Measurements from ENCODE around the gene CYTH4.

Gene CYTH4

GRCh38 chr22:37273846-37274225 is 8.5 kb upstream of the CYTH4 start:
- no peaks in the 10 kb centered on the region for H3K36me3 Mint-ChIP-seq (ENCODE audit: low read depth)
- peaks cover 57% of the 10 kb centered on the region for H3K4me1 Mint-ChIP-seq (ENCODE audit: low read depth)
- H3K27me3 Mint-ChIP-seq: no peaks in the 10 kb centered on the region
- no peak overlapping the region for H3K4me3 Mint-ChIP-seq
- DNase-seq: no peak
- peak overlapping the region; percentile 42 for H3K27ac Mint-ChIP-seq
- no peaks in the 10 kb centered on the region for H3K9me3 Mint-ChIP-seq

DNA sequence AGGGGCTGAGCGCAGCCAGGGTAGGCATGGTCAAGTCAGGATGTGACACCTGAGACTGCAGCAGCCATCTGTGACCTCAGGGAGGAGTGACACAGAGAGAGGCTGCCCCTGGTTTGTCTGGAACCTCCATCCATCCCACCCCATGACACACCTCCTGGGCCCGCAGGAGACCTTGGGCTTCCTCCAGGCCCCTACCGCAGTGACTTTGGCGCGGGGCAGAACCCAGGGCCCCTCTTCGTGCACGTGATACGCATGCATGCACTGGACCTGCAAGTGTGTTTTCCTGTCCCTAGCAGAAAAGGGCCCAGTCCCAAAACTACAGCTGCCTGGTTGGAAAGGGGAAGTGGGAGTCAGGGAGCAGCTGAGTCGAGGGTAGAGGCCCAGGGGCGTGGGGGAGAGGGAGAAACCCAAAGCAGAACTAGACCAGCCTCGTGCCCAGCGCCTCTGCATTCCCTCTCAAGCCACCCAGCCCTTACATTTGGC is 7.9 kb upstream of the CYTH4 start:
- peaks cover 54% of the 10 kb centered on the region for H3K4me1 Mint-ChIP-seq (ENCODE audit: low read depth)
- H3K9me3 Mint-ChIP-seq: no peaks in the 10 kb centered on the region
- DNase-seq: no peak
- H3K4me3 Mint-ChIP-seq: no peak overlapping the region
- no peak overlapping the region for H3K27ac Mint-ChIP-seq
- no peaks in the 10 kb centered on the region for H3K36me3 Mint-ChIP-seq (ENCODE audit: low read depth)
- no peaks in the 10 kb centered on the region for H3K27me3 Mint-ChIP-seq

DNA sequence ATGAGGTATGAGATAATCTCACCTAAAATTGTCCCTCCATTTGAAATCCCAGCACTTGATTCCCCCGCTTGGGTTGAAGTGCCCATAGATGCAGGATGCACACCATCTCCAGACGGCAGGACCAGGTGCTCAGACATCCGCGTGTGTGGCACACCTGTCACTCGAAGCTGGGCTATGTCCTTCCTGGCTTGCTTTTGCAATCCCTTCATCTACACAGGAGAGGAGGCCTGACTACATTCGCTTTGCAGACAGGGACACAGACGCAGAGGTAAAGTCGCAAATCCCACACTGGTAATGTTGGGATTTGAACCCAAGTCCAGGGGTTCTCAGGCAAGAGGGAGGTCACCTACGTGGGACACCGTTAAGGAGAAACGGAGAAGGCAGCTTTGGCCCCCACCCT is 7.2 kb upstream of the CYTH4 start:
- Mint-ChIP-seq H3K9me3 (no peaks in the 10 kb centered on the region), H3K27ac (no peak overlapping the region), H3K27me3 (no peaks in the 10 kb centered on the region), H3K4me1 (ENCODE audit: low read depth) (peaks cover 48% of the 10 kb centered on the region), H3K4me3 (no peak overlapping the region), H3K36me3 (ENCODE audit: low read depth) (no peaks in the 10 kb centered on the region)
- DNase-seq: no peak

DNA sequence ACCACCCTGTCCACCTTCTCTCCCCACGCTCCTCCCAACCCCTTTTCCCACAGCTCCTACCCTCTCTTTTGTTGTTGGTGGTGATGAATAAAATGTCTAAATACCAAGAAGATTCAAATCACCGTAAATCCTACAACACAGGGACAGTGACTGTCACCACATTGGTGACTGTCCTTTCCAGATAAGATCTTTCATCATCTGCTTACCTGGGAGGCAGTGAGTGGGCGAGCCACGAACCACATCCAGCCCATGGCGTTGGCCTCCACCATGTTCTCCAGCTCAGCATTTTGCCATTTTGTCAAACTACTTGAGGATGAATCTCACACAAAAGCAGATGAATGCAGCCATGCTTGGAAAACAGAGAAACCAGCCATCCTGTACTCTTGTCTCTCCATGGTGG is 6.7 kb upstream of the CYTH4 start:
- Mint-ChIP-seq H3K36me3 (ENCODE audit: low read depth) (no peaks in the 10 kb centered on the region), H3K4me1 (ENCODE audit: low read depth) (peaks cover 48% of the 10 kb centered on the region), H3K9me3 (no peaks in the 10 kb centered on the region)

GRCh38 chr22:37276776-37277175 is 5.5 kb upstream of the CYTH4 start:
- Mint-ChIP-seq H3K27ac (no peak overlapping the region), H3K4me1 (ENCODE audit: low read depth) (peaks cover 51% of the 10 kb centered on the region), H3K27me3 (no peaks in the 10 kb centered on the region), H3K36me3 (ENCODE audit: low read depth) (no peaks in the 10 kb centered on the region), H3K9me3 (no peaks in the 10 kb centered on the region), H3K4me3 (no peak overlapping the region)
- DNase-seq: no peak

More for the DNA sequence above, 6.7 kb upstream of the CYTH4 start:
- DNase-seq: no peak
- H3K27me3 Mint-ChIP-seq: no peaks in the 10 kb centered on the region
- H3K27ac Mint-ChIP-seq: peak overlapping the region; percentile 57
- no peak overlapping the region for H3K4me3 Mint-ChIP-seq

- H3K4me3 Mint-ChIP-seq: no peak overlapping the region
- no peaks in the 10 kb centered on the region for H3K36me3 Mint-ChIP-seq (ENCODE audit: low read depth)
- no peak for DNase-seq
- H3K27ac Mint-ChIP-seq: peak overlapping the region; percentile 45
- peaks cover 57% of the 10 kb centered on the region for H3K4me1 Mint-ChIP-seq (ENCODE audit: low read depth)
- no peaks in the 10 kb centered on the region for H3K27me3 Mint-ChIP-seq
- H3K9me3 Mint-ChIP-seq: no peaks in the 10 kb centered on the region
These were observed 4.9 kb upstream of the CYTH4 start for GRCh38 chr22:37277384-37277783.

GRCh38 chr22:37278261-37278660 is 4.0 kb upstream of the CYTH4 start:
- Mint-ChIP-seq H3K27ac (no peak overlapping the region), H3K4me3 (no peak overlapping the region), H3K4me1 (ENCODE audit: low read depth) (peaks cover 61% of the 10 kb centered on the region), H3K9me3 (no peaks in the 10 kb centered on the region), H3K27me3 (no peaks in the 10 kb centered on the region), H3K36me3 (ENCODE audit: low read depth) (no peaks in the 10 kb centered on the region)
- DNase-seq: no peak

DNA sequence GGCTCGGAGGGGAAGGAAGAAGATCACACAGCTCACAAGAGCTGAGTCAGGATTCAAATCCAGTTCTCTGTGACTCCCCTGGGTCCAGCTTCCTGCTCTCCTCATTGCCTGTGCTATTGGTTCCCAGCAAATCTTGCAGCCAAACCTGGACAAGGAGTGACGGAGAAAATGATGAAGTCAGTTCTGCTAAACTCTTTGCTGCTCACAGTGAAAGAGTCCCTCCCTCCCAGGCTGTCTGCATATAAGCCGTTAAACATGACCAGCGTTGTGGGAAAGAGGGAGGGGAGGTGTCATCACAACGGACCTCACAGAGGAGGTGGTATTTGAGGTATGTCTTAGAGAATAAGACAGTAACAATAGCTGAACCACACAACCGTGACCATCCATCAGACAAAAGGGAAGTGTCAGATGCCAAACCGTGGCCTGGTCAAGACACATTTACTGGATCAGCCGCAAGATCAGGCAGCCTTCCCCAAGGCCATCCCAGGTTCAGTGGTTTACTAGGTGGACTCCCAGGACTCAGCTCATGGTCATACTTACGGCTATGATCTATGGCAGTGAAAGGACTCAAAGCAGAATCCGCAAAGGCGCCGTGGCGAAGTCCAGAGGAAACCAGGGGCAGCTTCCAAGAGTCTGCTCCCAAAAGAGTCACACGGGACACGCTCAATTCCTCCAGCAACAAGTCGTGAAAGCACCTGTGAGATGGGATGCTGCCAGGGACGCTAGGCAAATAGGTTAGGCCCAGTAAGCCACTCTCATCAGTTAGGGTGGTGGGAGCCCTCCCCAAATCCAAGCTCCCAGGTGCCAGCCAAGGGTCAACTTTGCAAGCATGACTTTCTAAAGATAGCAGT is 2.8 kb upstream of the CYTH4 start:
- Mint-ChIP-seq H3K36me3 (ENCODE audit: low read depth) (no peaks in the 10 kb centered on the region), H3K9me3 (no peaks in the 10 kb centered on the region), H3K4me1 (ENCODE audit: low read depth) (peaks cover 66% of the 10 kb centered on the region), H3K4me3 (no peak overlapping the region), H3K27me3 (no peaks in the 10 kb centered on the region), H3K27ac (no peak overlapping the region)
- no peak for DNase-seq

- Mint-ChIP-seq H3K4me3 (no peak overlapping the region), H3K27me3 (no peaks in the 10 kb centered on the region), H3K27ac (no peak overlapping the region), H3K9me3 (no peaks in the 10 kb centered on the region), H3K36me3 (ENCODE audit: low read depth) (peaks cover 2% of the 10 kb centered on the region), H3K4me1 (ENCODE audit: low read depth) (peaks cover 62% of the 10 kb centered on the region)
- DNase-seq: no peak
These were observed 1.6 kb upstream of the CYTH4 start for GRCh38 chr22:37280718-37281117.

GRCh38 chr22:37281195-37281594 is 1.1 kb upstream of the CYTH4 start:
- Mint-ChIP-seq H3K27me3 (no peaks in the 10 kb centered on the region), H3K4me3 (no peak overlapping the region), H3K4me1 (ENCODE audit: low read depth) (peaks cover 62% of the 10 kb centered on the region), H3K36me3 (ENCODE audit: low read depth) (peaks cover 2% of the 10 kb centered on the region), H3K9me3 (no peaks in the 10 kb centered on the region), H3K27ac (peak overlapping the region; percentile 98)
- no peak for DNase-seq

DNA sequence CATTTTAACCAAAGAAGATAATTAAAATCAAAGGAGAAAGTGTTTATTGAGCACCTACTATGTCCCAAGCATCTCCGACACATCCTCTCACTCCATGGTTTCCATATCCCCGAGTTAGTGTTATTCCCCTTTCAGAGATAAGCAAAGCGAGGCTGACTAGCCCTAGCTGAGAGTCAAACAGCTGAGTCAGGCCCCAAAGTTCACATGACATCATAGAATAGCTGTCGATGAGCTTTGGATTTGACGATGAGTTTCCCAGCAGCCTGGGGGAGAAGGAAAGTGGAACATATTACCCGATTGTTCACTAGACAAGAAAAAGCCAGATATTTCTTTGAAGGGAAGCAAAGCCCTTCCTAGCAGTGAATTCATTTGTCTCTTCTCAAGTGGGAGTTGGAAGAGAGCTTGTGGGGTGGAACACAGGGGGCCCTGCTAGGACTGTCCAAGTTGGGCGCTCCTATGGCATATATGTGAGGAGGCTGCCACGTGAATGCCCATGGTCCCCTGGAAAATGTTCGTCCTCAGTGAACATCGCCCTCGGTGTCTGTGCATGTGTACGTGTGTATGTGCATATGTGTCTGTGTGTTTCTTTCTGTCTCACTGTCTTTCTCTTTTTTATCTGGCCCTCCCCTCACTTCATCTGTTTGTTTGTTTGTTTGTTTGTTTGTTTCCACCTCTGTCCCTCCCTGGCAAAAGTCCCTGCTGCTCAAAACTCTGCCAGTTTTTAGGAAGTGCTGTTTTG is 493 bp upstream of the CYTH4 start:
- peak overlapping the region; percentile 84 for H3K4me3 Mint-ChIP-seq
- peaks cover 7% of the 10 kb centered on the region for H3K36me3 Mint-ChIP-seq (ENCODE audit: low read depth)
- H3K4me1 Mint-ChIP-seq (ENCODE audit: low read depth): peaks cover 64% of the 10 kb centered on the region
- peak overlapping the region; percentile 98 for H3K27ac Mint-ChIP-seq
- no peaks in the 10 kb centered on the region for H3K27me3 Mint-ChIP-seq
- no peak for DNase-seq
- no peaks in the 10 kb centered on the region for H3K9me3 Mint-ChIP-seq

GRCh38 chr22:37283393-37283937 is 1.2 kb downstream of the CYTH4 start:
- peak overlapping the region; percentile 98 for H3K27ac Mint-ChIP-seq
- no peaks in the 10 kb centered on the region for H3K9me3 Mint-ChIP-seq
- no peaks in the 10 kb centered on the region for H3K27me3 Mint-ChIP-seq
- peaks cover 71% of the 10 kb centered on the region for H3K4me1 Mint-ChIP-seq (ENCODE audit: low read depth)
- H3K36me3 Mint-ChIP-seq (ENCODE audit: low read depth): peaks cover 12% of the 10 kb centered on the region
- peak; percentile 78 for DNase-seq
- peak overlapping the region; percentile 84 for H3K4me3 Mint-ChIP-seq

DNA sequence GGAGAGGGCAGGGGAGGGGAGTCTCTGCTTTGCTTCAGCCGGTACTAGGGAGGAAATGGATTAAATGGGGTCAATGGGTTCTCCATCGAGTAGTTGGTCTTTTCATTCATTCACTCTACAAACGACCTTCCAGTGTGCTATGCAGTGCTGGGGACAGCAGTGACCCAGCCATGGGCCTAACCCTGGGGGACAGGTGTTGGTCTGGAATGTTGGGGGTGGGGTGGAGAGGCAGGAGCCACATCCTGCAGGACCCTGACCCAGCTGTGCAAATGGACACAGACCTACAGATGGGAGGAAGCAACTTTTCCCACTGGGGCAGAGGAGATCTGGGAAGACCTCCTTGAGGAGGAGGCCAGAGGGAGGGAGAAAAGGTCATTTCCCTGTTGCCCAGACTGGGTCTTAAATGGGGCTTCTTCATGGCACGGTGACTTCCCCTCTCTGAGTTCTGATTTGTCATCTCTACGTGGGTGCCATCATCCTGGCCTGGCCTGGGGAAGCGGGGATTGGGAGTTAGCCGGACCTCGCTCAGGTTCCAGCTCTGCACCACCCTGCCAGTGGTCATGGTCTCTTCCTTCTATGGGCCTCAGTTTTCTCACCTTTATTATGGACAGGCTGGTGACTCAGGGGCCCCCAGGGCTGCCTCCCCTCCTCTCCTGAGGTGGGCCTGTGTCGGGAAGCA is 2.0 kb downstream of the CYTH4 start:
- no peaks in the 10 kb centered on the region for H3K9me3 Mint-ChIP-seq
- peak overlapping the region; percentile 98 for H3K27ac Mint-ChIP-seq
- peaks cover 79% of the 10 kb centered on the region for H3K4me1 Mint-ChIP-seq (ENCODE audit: low read depth)
- peak overlapping the region; percentile 84 for H3K4me3 Mint-ChIP-seq
- no peak for DNase-seq
- H3K27me3 Mint-ChIP-seq: no peaks in the 10 kb centered on the region
- H3K36me3 Mint-ChIP-seq (ENCODE audit: low read depth): peaks cover 19% of the 10 kb centered on the region

- H3K27me3 Mint-ChIP-seq: no peaks in the 10 kb centered on the region
- peaks cover 83% of the 10 kb centered on the region for H3K4me1 Mint-ChIP-seq (ENCODE audit: low read depth)
- H3K9me3 Mint-ChIP-seq: no peaks in the 10 kb centered on the region
- H3K27ac Mint-ChIP-seq: peak overlapping the region; percentile 98
- peak; percentile 67 for DNase-seq
- H3K36me3 Mint-ChIP-seq (ENCODE audit: low read depth): peaks cover 23% of the 10 kb centered on the region
- H3K4me3 Mint-ChIP-seq: peak overlapping the region; percentile 84
These were observed 2.6 kb downstream of the CYTH4 start for GRCh38 chr22:37284805-37285355.
